ENCODE measurements around the gene SNX6.

- no peak for TF ChIP-seq CTCF (conservative IDR thresholded peaks at IDR 0.05; ENCODE audit: low read length)
- TF ChIP-seq EZH2phosphoT487 (IDR thresholded peaks at IDR 0.05; ENCODE audit: borderline replicate concordance): no peak
Observed at GRCh38 chr14:34640826-34641225, 10.9 kb upstream of the SNX6 start.
